B cell (primary cell): ENCODE data around the gene IMPDH2. TPM values are rescaled to one million over a fixed set of nuclear protein-coding genes. Genes with fewer than 3 reads are reported as not detected.
A peak's percentile ranks its signal among the peaks of the same experiment; 100 is the strongest.

Experiments used
- ATAC-seq: fragments of 200-7000 bp; cut with Tn5 transposase; one replicate; pipeline ENCODE4 v1.10.0; 2021; ENCODE audit warnings: low read depth, mild to moderate bottlenecking, moderate number of reproducible peaks, moderate library complexity
- CTCF ChIA-PET: fragments of 350-600 bp; sonication (Branson Sonifier 250); formaldehyde crosslinking; loops from one replicate; lab custom pipeline; 2021; ENCODE audit warnings: antibody characterized with exemption, inconsistent platforms; lab: Charles Lee
- POLR2A ChIA-PET: fragments of 350-600 bp; sonication (Branson Sonifier 250); formaldehyde crosslinking; loops from one replicate; lab custom pipeline; 2021; ENCODE audit warnings: antibody characterized with exemption; lab: Charles Lee
- DNase-seq: peaks from one replicate; pipeline ENCODE4 v3.0.0; 2013
- H2AFZ ChIP-seq: 2 replicates; pipeline ENCODE4 v1.6.1; 2012; ENCODE audit warnings: mild to moderate bottlenecking, low read depth, low read length; ENCODE audit not compliant: insufficient read depth, poor library complexity, severe bottlenecking
- H3K27ac ChIP-seq, 2 donors: 1 replicate in 1 of 2; 2 replicates in 1 of 2; pipeline ENCODE4 v1.5.1; 2012 to 2013; ENCODE audit warnings: low read length in 2 of 2, mild to moderate bottlenecking in 2 of 2, moderate library complexity in 1 of 2
- H3K27me3 ChIP-seq, 4 experiments: fragments of 200-600 bp in 1 of 4; sonication (generic) in 1 of 4; replicated peaks in 1 of 4; 1 replicate in 2 of 4; 2 replicates in 2 of 4; pipeline versions ENCODE4 v1.6.1 to v1.7.0; 2013 to 2016; ENCODE audit warnings: low read length in 3 of 4, mild to moderate bottlenecking in 2 of 4, mixed read lengths in 1 of 4, moderate library complexity in 1 of 4; ENCODE audit not compliant: insufficient read depth in 4 of 4, control insufficient read depth in 3 of 4; ENCODE audit errors: control extremely low read depth in 1 of 4
- H3K36me3 ChIP-seq, 2 experiments: replicated peaks in 1 of 2; 1 replicate in 1 of 2; 2 replicates in 1 of 2; pipeline versions ENCODE4 v1.6.1 to v1.7.1; 2013; ENCODE audit warnings: low read length in 1 of 2; ENCODE audit not compliant: insufficient read depth in 2 of 2, control insufficient read depth in 1 of 2; ENCODE audit errors: control extremely low read depth in 1 of 2, extremely low read depth in 1 of 2
- H3K4me1 ChIP-seq, 2 donors: fragments of 200-600 bp in 1 of 2; sonication (generic) in 1 of 2; 1 replicate in 1 of 2; 2 replicates in 1 of 2; pipeline versions ENCODE4 v1.5.1 to v1.6.1; 2013 to 2017; ENCODE audit warnings: low read length in 2 of 2; ENCODE audit not compliant: control insufficient read depth in 2 of 2, insufficient read depth in 2 of 2
- H3K4me2 ChIP-seq: replicated peaks from 2 replicates; pipeline ENCODE3; 2012; ENCODE audit warnings: mild to moderate bottlenecking, low read depth, low read length; ENCODE audit not compliant: poor library complexity, severe bottlenecking
- H3K4me3 ChIP-seq, 5 experiments: fragments of 200-600 bp in 1 of 5; sonication (generic) in 1 of 5; 1 replicate in 3 of 5; 2 replicates in 2 of 5; pipeline versions ENCODE4 v1.5.1 to v1.7.0; 2011 to 2016; ENCODE audit warnings: low read length in 4 of 5, mild to moderate bottlenecking in 4 of 5, low read depth in 2 of 5, control low read depth in 1 of 5, moderate library complexity in 1 of 5; ENCODE audit not compliant: insufficient read depth in 1 of 5; ENCODE audit errors: control extremely low read depth in 1 of 5, extremely low read depth in 1 of 5
- H3K79me2 ChIP-seq: fragments of 200-600 bp; sonication (generic); one replicate; pipeline ENCODE4 v1.6.0; 2016; ENCODE audit warnings: low read length; ENCODE audit not compliant: control insufficient read depth, insufficient read depth
- H3K9ac ChIP-seq: fragments of 200-600 bp; sonication (generic); 2 replicates; pipeline ENCODE4 v1.6.1; 2017; ENCODE audit warnings: mild to moderate bottlenecking, low read length, moderate library complexity
- H3K9me3 ChIP-seq, 3 donors: one replicate each; pipeline versions ENCODE4 v1.6.1 to v1.7.1; 2013; ENCODE audit warnings: low read length in 2 of 3; ENCODE audit not compliant: control insufficient read depth in 2 of 3, insufficient read depth in 1 of 3; ENCODE audit errors: control extremely low read depth in 1 of 3
- H4K20me1 ChIP-seq: 2 replicates; pipeline ENCODE4 v1.6.0; 2012; ENCODE audit warnings: mild to moderate bottlenecking, low read length; ENCODE audit not compliant: insufficient read depth, control insufficient read depth, poor library complexity, severe bottlenecking
- H3K27ac Mint-ChIP-seq: one replicate; pipeline ENCODE4 v1.8.0; 2021; ENCODE audit warnings: mixed read lengths
- H3K27me3 Mint-ChIP-seq: one replicate; pipeline ENCODE4 v1.8.0; 2021; ENCODE audit warnings: mixed read lengths
- H3K4me1 Mint-ChIP-seq: one replicate; pipeline ENCODE4 v1.8.0; 2021; ENCODE audit warnings: mixed read lengths
- H3K4me3 Mint-ChIP-seq: one replicate; pipeline ENCODE4 v1.8.0; 2021; ENCODE audit warnings: mixed read lengths
- H3K9me3 Mint-ChIP-seq: one replicate; pipeline ENCODE4 v1.8.0; 2022; ENCODE audit warnings: mixed read lengths; ENCODE audit not compliant: insufficient read depth
- EZH2 ChIP-seq: IDR thresholded peaks from 2 replicates; pipeline ENCODE4 v1.6.1; 2012; ENCODE audit warnings: borderline replicate concordance, low read depth, mild to moderate bottlenecking, moderate library complexity, low read length; ENCODE audit not compliant: insufficient read depth, poor library complexity, severe bottlenecking
- WGBS: methylation state at CpG from one replicate; pipeline ENCODE4 v1.1.5; 2013; ENCODE audit warnings: missing lambda C conversion rate; ENCODE audit not compliant: insufficient coverage; 5-methylcytosine and 5-hydroxymethylcytosine counted together
- intact Hi-C: fragments of 100-400 bp; cut with micrococcal nuclease; formaldehyde crosslinking; loops from one replicate; pipeline ENCODE4 v1.10.0; 2022
- polyA plus RNA-seq: library from polyadenylated mRNA; depleted of rRNA; stranded (reverse); fragments of >200 nt; gene quantifications from 2 replicates; pipeline ENCODE4 v1.2.3, GENCODE V29; 2012
- total RNA-seq, 2 donors: library from RNA; stranded (reverse); fragments of 120-200 nt in 1 of 2; gene quantifications; 1 replicate in 1 of 2; 2 replicates in 1 of 2; pipeline versions ENCODE4 v1.2.3 to v1.2.4, GENCODE V29; 2013 to 2022
- TF ChIP-seq, protein P1 (sequence below): fragments of 200-600 bp; IDR thresholded peaks from one replicate; pipeline ENCODE4 v1.8.0; 2022; ENCODE audit warnings: antibody characterized with exemption, mild to moderate bottlenecking

Gene IMPDH2
- total and polyA plus RNA-seq, 2 donors (not counting 1 experiment from before 2014, with no cell fraction given): 171 to 193 TPM

DNA sequence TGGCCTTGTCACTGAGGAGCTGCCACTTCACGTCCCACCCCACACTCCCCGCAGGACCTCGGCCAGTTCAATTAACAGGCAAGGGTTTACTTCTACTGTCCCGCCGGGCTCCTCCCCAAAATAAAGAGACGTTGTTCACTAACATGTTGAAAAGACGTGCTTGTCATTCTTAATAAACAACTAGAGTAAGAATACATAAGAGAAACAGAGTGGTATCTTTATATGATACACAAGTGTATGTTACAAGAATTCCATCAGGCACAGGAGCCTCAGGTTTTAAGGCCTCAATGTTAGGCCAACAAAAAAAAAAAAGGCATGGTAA is 326 bp upstream of the IMPDH2 start:
- no peaks in the 10 kb centered on the region for H3K9me3 ChIP-seq

DNA sequence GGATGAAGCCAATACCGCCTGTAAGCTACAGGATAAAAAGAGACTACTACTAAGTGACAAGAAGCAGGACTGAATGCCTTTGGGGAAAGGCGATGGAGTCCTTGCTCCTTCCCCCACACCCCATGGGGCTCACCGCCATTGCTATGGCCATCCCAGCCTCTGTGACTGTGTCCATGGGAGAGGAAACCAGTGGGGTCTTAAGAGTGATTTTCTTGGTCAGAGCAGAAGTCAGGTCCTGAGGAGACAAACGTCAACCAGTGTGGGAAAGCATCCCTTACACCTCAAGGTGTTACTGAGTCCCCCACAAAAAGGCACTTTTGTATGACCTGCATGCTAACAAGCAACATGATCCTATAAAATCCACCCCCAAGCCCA is 913 bp downstream of the IMPDH2 start:
- ATAC-seq (no peak), DNase-seq (peak; percentile 23)
- H3K36me3 ChIP-seq: peaks cover 12 to 64% of the 10 kb centered on the region in 2 experiments
- Mint-ChIP-seq H3K4me1 (peaks cover 49% of the 10 kb centered on the region), H3K4me3 (peak overlapping the region; percentile 98), H3K27me3 (no peaks in the 10 kb centered on the region), H3K27ac (peak overlapping the region; percentile 98), H3K9me3 (no peaks in the 10 kb centered on the region)
- POLR2A ChIA-PET: interaction anchor here (0.5 to 1.8 kb wide), 5 partner anchors 8 to 415 kb away, joined by 4 to 20 read pairs (median 8); partner anchors contain the start of genes QRICH1 and WDR6
- peak overlapping the region in 4 of 5 experiments; percentile 72 to 93 (median 76) for H3K4me3 ChIP-seq
- H3K4me2 ChIP-seq: peak overlapping the region; percentile 92
- H3K79me2 ChIP-seq: peaks cover 40% of the 10 kb centered on the region
- CTCF ChIA-PET: interaction anchor here (0.6 to 2.3 kb wide), 4 partner anchors 16 to 40 kb away, joined by 3 to 41 read pairs (median 10); partner anchors contain the start of genes P4HTM and WDR6
- TF ChIP-seq EZH2: no peak
- TF ChIP-seq, protein P1, sequence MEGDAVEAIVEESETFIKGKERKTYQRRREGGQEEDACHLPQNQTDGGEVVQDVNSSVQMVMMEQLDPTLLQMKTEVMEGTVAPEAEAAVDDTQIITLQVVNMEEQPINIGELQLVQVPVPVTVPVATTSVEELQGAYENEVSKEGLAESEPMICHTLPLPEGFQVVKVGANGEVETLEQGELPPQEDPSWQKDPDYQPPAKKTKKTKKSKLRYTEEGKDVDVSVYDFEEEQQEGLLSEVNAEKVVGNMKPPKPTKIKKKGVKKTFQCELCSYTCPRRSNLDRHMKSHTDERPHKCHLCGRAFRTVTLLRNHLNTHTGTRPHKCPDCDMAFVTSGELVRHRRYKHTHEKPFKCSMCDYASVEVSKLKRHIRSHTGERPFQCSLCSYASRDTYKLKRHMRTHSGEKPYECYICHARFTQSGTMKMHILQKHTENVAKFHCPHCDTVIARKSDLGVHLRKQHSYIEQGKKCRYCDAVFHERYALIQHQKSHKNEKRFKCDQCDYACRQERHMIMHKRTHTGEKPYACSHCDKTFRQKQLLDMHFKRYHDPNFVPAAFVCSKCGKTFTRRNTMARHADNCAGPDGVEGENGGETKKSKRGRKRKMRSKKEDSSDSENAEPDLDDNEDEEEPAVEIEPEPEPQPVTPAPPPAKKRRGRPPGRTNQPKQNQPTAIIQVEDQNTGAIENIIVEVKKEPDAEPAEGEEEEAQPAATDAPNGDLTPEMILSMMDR: no peak
- H4K20me1 ChIP-seq: no peaks in the 10 kb centered on the region
- no peaks in the 10 kb centered on the region for H3K9me3 ChIP-seq
- peaks cover 14 to 40% of the 10 kb centered on the region in 2 donors for H3K4me1 ChIP-seq
- 67% methylated on average over 1 of the region's 4 CpGs for WGBS
- intact Hi-C loops: loop anchor here (5.0 to 10.0 kb wide), 3 partner anchors 313 to 786 kb away; partner anchors contain the start of genes IP6K2, USP4 and ZNF589
- H2AFZ ChIP-seq: no peak overlapping the region
- no peaks in the 10 kb centered on the region for H3K27me3 ChIP-seq
- H3K9ac ChIP-seq: peak overlapping the region; percentile 81
- H3K27ac ChIP-seq: peak overlapping the region; percentile 86 to 92

More for the DNA sequence above, 326 bp upstream of the IMPDH2 start:
- Mint-ChIP-seq H3K9me3 (no peaks in the 10 kb centered on the region), H3K27ac (peak overlapping the region; percentile 98), H3K4me3 (peak overlapping the region; percentile 98), H3K27me3 (no peaks in the 10 kb centered on the region), H3K4me1 (peaks cover 45% of the 10 kb centered on the region)
- Histone ChIP-seq H3K79me2 (peaks cover 35% of the 10 kb centered on the region), H3K4me1 (peaks cover 14 to 39% of the 10 kb centered on the region in 2 donors), H3K4me2 (peak overlapping the region; percentile 92), H3K4me3 (peak overlapping the region in 4 of 5 experiments; percentile 29 to 80 (median 72)), H3K9ac (peak overlapping the region; percentile 81), H3K27me3 (no peaks in the 10 kb centered on the region), H3K27ac (peak overlapping the region; percentile 86 to 92), H4K20me1 (no peaks in the 10 kb centered on the region), H2AFZ (peak overlapping the region; percentile 52), H3K36me3 (peaks cover 13 to 62% of the 10 kb centered on the region in 2 experiments)
- CTCF ChIA-PET: interaction anchor here (0.8 to 2.3 kb wide), 8 partner anchors 9 to 629 kb away, joined by 3 to 41 read pairs (median 5); partner anchors contain the start of genes DALRD3, P4HTM and WDR6
- DNase-seq (no peak), ATAC-seq (no peak)
- 0% methylated on average over 3 of the region's 7 CpGs for WGBS
- TF ChIP-seq EZH2: no peak
- TF ChIP-seq, protein P1: no peak
- intact Hi-C loops: loop anchor here (1.0 to 10.0 kb wide), 6 partner anchors 8 to 787 kb away; partner anchors contain the start of genes IP6K2, QRICH1, USP4 and ZNF589
- POLR2A ChIA-PET: interaction anchor here (0.5 to 1.8 kb wide), 13 partner anchors 9 to 322 kb away, joined by 3 to 20 read pairs (median 4); partner anchors contain the start of genes DALRD3, IP6K2, QRICH1 and WDR6
